IPS-20b (cell line): ENCODE measurements around the gene TRIM63.
"Not testable (repeated sequence)": the region's sequence is repeated elsewhere in the genome, so short reads cannot be mapped to it uniquely, and the experiment has no call there.

Experiments
- H3K27ac ChIP-seq: one replicate; pipeline ENCODE4 v1.5.1; 2013; ENCODE audit warnings: low read length
- H3K27me3 ChIP-seq: 2 replicates; pipeline ENCODE4 v1.6.1; 2013; ENCODE audit warnings: mild to moderate bottlenecking, low read length, inconsistent platforms; ENCODE audit not compliant: insufficient read depth
- H3K36me3 ChIP-seq: 2 replicates; pipeline ENCODE4 v1.6.1; 2013; ENCODE audit warnings: low read depth, mild to moderate bottlenecking, inconsistent platforms, low read length, moderate library complexity; ENCODE audit not compliant: insufficient read depth
- H3K4me1 ChIP-seq: 2 replicates; pipeline ENCODE4 v1.6.1; 2013; ENCODE audit warnings: mild to moderate bottlenecking, control low read depth, inconsistent platforms, low read length, moderate library complexity; ENCODE audit not compliant: insufficient read depth
- H3K4me3 ChIP-seq: 2 replicates; pipeline ENCODE4 v1.5.1; 2013; ENCODE audit warnings: mild to moderate bottlenecking, low read length, inconsistent platforms
- H3K9ac ChIP-seq: 2 replicates; pipeline ENCODE4 v1.6.1; 2013; ENCODE audit warnings: low read depth, mild to moderate bottlenecking, inconsistent platforms, low read length, moderate library complexity
- H3K9me3 ChIP-seq: 2 replicates; pipeline ENCODE4 v1.6.1; 2013; ENCODE audit warnings: mild to moderate bottlenecking, low read depth, low read length, inconsistent platforms; ENCODE audit not compliant: insufficient read depth

The TRIM63 gene

GRCh38 chr1:26099780-26100179, 32.4 kb upstream of the TRIM63 start:
- Histone ChIP-seq H3K9me3 (no peaks in the 10 kb centered on the region), H3K27me3 (no peaks in the 10 kb centered on the region), H3K9ac (no peak overlapping the region), H3K4me3 (no peak overlapping the region), H3K4me1 (0 out of 2 replicates have a peak, but pooled peaks cover 4% of the 10 kb centered on the region), H3K27ac (no peak overlapping the region), H3K36me3 (no peaks in the 10 kb centered on the region)

GRCh38 chr1:26098602-26099001, 31.2 kb upstream of the TRIM63 start:
- Histone ChIP-seq H3K9ac (no peak overlapping the region), H3K36me3 (no peaks in the 10 kb centered on the region), H3K27me3 (peaks cover 9% of the 10 kb centered on the region), H3K4me3 (no peak overlapping the region), H3K27ac (no peak overlapping the region), H3K4me1 (peaks cover 13% of the 10 kb centered on the region), H3K9me3 (no peaks in the 10 kb centered on the region)

GRCh38 chr1:26097696-26098095, 30.3 kb upstream of the TRIM63 start:
- Histone ChIP-seq H3K9me3 (no peaks in the 10 kb centered on the region), H3K4me3 (no peak overlapping the region), H3K4me1 (peaks cover 13% of the 10 kb centered on the region), H3K27ac (no peak overlapping the region), H3K9ac (no peak overlapping the region), H3K36me3 (no peaks in the 10 kb centered on the region), H3K27me3 (peaks cover 11% of the 10 kb centered on the region)

- Histone ChIP-seq H3K4me1 (peaks cover 13% of the 10 kb centered on the region), H3K27ac (no peak overlapping the region), H3K4me3 (no peak overlapping the region), H3K9ac (no peak overlapping the region), H3K9me3 (no peaks in the 10 kb centered on the region), H3K27me3 (peaks cover 11% of the 10 kb centered on the region), H3K36me3 (no peaks in the 10 kb centered on the region)
These were observed 29.0 kb upstream of the TRIM63 start for GRCh38 chr1:26096471-26096870.

- Histone ChIP-seq H3K4me3 (peak overlapping the region; percentile 8; the same call in 1 of the 2 replicates), H3K27ac (no peak overlapping the region), H3K9ac (no peak overlapping the region), H3K27me3 (peaks cover 11% of the 10 kb centered on the region), H3K9me3 (no peaks in the 10 kb centered on the region), H3K4me1 (peaks cover 13% of the 10 kb centered on the region), H3K36me3 (no peaks in the 10 kb centered on the region)
These were observed 27.4 kb upstream of the TRIM63 start for GRCh38 chr1:26094677-26095383.

- no peak overlapping the region for H3K9ac ChIP-seq
- H3K27ac ChIP-seq: no peak overlapping the region
- H3K9me3 ChIP-seq: no peaks in the 10 kb centered on the region
- peak overlapping the region; percentile 8; the same call in 1 of the 2 replicates for H3K4me3 ChIP-seq
- no peaks in the 10 kb centered on the region for H3K36me3 ChIP-seq
- peaks cover 11% of the 10 kb centered on the region for H3K27me3 ChIP-seq
- H3K4me1 ChIP-seq: peaks cover 13% of the 10 kb centered on the region
These were observed 26.7 kb upstream of the TRIM63 start for GRCh38 chr1:26094076-26094669.

- H3K9me3 ChIP-seq, H3K27ac ChIP-seq, H3K9ac ChIP-seq, H3K36me3 ChIP-seq, H3K4me3 ChIP-seq: not testable (repeated sequence)
- H3K4me1 ChIP-seq: peaks cover 13% of the 10 kb centered on the region
- H3K27me3 ChIP-seq: peaks cover 11% of the 10 kb centered on the region
These were observed 26.1 kb upstream of the TRIM63 start for GRCh38 chr1:26093569-26093968.

GRCh38 chr1:26092422-26092821, 25.0 kb upstream of the TRIM63 start:
- Histone ChIP-seq H3K4me1 (peaks cover 13% of the 10 kb centered on the region), H3K9me3 (no peaks in the 10 kb centered on the region), H3K27ac (no peak overlapping the region), H3K27me3 (peaks cover 11% of the 10 kb centered on the region), H3K4me3 (no peak overlapping the region), H3K9ac (no peak overlapping the region), H3K36me3 (no peaks in the 10 kb centered on the region)

GRCh38 chr1:26090893-26091292, 23.5 kb upstream of the TRIM63 start:
- peaks cover 11% of the 10 kb centered on the region for H3K27me3 ChIP-seq
- H3K4me3 ChIP-seq: no peak overlapping the region
- peaks cover 13% of the 10 kb centered on the region for H3K4me1 ChIP-seq
- H3K9me3 ChIP-seq: no peaks in the 10 kb centered on the region
- H3K36me3 ChIP-seq: no peaks in the 10 kb centered on the region
- H3K27ac ChIP-seq: no peak overlapping the region
- H3K9ac ChIP-seq: no peak overlapping the region

- Histone ChIP-seq H3K9ac (no peak overlapping the region), H3K9me3 (no peaks in the 10 kb centered on the region), H3K27ac (no peak overlapping the region), H3K4me3 (no peak overlapping the region), H3K27me3 (peaks cover 8% of the 10 kb centered on the region), H3K4me1 (peaks cover 3% of the 10 kb centered on the region), H3K36me3 (no peaks in the 10 kb centered on the region)
These were observed 21.7 kb upstream of the TRIM63 start for GRCh38 chr1:26089125-26089524.

- H3K27ac ChIP-seq: no peak overlapping the region
- H3K27me3 ChIP-seq: peaks cover 12% of the 10 kb centered on the region; the same call in 1 of the 2 replicates
- no peaks in the 10 kb centered on the region for H3K36me3 ChIP-seq
- no peak overlapping the region for H3K4me3 ChIP-seq
- no peak overlapping the region for H3K9ac ChIP-seq
- no peaks in the 10 kb centered on the region for H3K4me1 ChIP-seq
- H3K9me3 ChIP-seq: no peaks in the 10 kb centered on the region
These were observed 17.4 kb upstream of the TRIM63 start for GRCh38 chr1:26084844-26085243.

GRCh38 chr1:26084091-26084561, 16.7 kb upstream of the TRIM63 start:
- no peak overlapping the region for H3K27ac ChIP-seq
- peaks cover under 1% of the 10 kb centered on the region; the same call in 1 of the 2 replicates for H3K4me1 ChIP-seq
- H3K27me3 ChIP-seq: peaks cover 12% of the 10 kb centered on the region; the same call in 1 of the 2 replicates
- no peaks in the 10 kb centered on the region for H3K9me3 ChIP-seq
- H3K9ac ChIP-seq: no peak overlapping the region
- no peak overlapping the region for H3K4me3 ChIP-seq
- H3K36me3 ChIP-seq: no peaks in the 10 kb centered on the region
